OCI-LY3 (cell line): Measurements from ENCODE around the gene PTPRD.

ENCODE experiments used
- CTCF ChIP-seq: fragments of 200-600, 300-600 bp; sonication (generic); IDR thresholded peaks from 2 replicates; pipeline ENCODE4 v1.5.1; 2014; ENCODE audit warnings: antibody characterized with exemption, low read length, low read depth
- EZH2phosphoT487 ChIP-seq: fragments of 200-600 bp; shearing (Covaris generic); IDR thresholded peaks from 2 replicates; pipeline ENCODE4 v1.6.1; 2018; ENCODE audit warnings: antibody characterized with exemption, mixed run types, low read depth

GRCh38 chr9:8780386-8780785 lies 1832.4 kb downstream of the PTPRD start:
- no peak for TF ChIP-seq CTCF
- TF ChIP-seq EZH2phosphoT487 = no peak
